ENCODE data around the gene POLR2B.
"Not testable (repeated sequence)": the region's sequence is repeated elsewhere in the genome, so short reads cannot be mapped to it uniquely, and the experiment has no call there.

Gene POLR2B

GRCh38 chr4:56978750-56979303 is at the start of gene POLR2B:
TSS of gene POLR2B (plus strand) at chr4:56978896. CDS start at chr4:56978986, 90 bp downstream.
- H3K4me3 ChIP-seq (ENCODE audit: control insufficient read depth, low read depth, low read length) = peak within 1 kb of the TSS; percentile 97
- TF ChIP-seq, protein P1, sequence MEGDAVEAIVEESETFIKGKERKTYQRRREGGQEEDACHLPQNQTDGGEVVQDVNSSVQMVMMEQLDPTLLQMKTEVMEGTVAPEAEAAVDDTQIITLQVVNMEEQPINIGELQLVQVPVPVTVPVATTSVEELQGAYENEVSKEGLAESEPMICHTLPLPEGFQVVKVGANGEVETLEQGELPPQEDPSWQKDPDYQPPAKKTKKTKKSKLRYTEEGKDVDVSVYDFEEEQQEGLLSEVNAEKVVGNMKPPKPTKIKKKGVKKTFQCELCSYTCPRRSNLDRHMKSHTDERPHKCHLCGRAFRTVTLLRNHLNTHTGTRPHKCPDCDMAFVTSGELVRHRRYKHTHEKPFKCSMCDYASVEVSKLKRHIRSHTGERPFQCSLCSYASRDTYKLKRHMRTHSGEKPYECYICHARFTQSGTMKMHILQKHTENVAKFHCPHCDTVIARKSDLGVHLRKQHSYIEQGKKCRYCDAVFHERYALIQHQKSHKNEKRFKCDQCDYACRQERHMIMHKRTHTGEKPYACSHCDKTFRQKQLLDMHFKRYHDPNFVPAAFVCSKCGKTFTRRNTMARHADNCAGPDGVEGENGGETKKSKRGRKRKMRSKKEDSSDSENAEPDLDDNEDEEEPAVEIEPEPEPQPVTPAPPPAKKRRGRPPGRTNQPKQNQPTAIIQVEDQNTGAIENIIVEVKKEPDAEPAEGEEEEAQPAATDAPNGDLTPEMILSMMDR (conservative IDR thresholded peaks at IDR 0.05; ENCODE audit: control insufficient read depth, insufficient read depth, low read depth, low read length) = no peak
- peak; percentile 94 for DNase-seq (ENCODE audit: low read depth)

DNA sequence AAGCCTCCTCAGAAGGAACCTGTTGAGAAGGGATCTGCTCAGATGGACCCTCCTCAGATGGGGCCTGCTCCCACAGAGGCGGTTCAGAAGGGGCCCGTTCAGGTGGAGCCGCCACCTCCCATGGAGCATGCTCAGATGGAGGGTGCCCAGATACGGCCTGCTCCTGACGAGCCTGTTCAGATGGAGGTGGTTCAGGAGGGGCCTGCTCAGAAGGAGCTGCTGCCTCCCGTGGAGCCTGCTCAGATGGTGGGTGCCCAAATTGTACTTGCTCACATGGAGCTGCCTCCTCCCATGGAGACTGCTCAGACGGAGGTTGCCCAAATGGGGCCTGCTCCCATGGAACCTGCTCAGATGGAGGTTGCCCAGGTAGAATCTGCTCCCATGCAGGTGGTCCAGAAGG is 48.1 kb upstream of the POLR2B start:
- H3K4me3 ChIP-seq (ENCODE audit: control insufficient read depth, low read depth, low read length) = no peak overlapping the region
- TF ChIP-seq, protein P1 (conservative IDR thresholded peaks at IDR 0.05; ENCODE audit: control insufficient read depth, insufficient read depth, low read depth, low read length) = no peak
- no peak for DNase-seq (ENCODE audit: low read depth)

DNA sequence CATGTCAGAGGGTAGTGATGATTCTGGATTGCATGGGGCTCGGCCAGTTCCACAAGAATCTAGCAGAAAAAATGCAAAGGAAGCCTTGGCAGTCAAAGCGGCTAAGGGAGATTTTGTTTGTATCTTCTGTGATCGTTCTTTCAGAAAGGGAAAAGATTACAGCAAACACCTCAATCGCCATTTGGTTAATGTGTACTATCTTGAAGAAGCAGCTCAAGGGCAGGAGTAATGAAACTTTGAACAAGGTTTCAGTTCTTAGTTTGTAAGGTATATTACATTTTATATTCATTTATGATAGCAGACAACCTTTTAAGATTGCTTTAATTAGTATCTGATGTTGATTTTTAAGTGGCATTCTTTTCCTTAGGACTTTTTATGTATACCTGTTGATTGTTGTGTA is 46.8 kb upstream of the POLR2B start:
- no peak for DNase-seq (ENCODE audit: low read depth)
- TF ChIP-seq, protein P1 (conservative IDR thresholded peaks at IDR 0.05; ENCODE audit: control insufficient read depth, insufficient read depth, low read depth, low read length) = no peak
- H3K4me3 ChIP-seq (ENCODE audit: control insufficient read depth, low read depth, low read length) = no peak overlapping the region

DNA sequence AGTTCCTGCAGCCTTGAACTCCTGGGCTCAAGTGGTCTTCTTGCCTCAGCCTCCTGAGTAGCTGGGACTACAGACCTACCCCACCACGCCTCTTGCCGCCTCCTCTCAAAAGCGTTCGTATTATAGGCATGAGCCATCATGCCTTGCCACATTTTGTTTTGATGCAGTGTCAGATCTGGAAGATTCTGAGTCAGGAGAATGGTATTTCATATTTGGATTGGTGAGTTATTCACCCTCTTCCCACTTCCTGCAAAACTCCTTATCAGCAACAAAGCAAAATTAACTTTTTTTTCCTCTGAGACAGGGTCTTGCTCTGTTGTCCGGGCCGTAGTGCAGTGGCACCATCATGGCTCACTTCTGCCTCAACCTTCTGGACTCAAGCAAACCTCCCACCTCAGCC is 41.4 kb upstream of the POLR2B start:
- no peak overlapping the region for H3K4me3 ChIP-seq (ENCODE audit: control insufficient read depth, low read depth, low read length)
- DNase-seq (ENCODE audit: low read depth) = peak; percentile 80
- TF ChIP-seq, protein P1 (conservative IDR thresholded peaks at IDR 0.05; ENCODE audit: control insufficient read depth, insufficient read depth, low read depth, low read length) = no peak

GRCh38 chr4:56939826-56940225 is 38.9 kb upstream of the POLR2B start:
- H3K4me3 ChIP-seq (ENCODE audit: control insufficient read depth, low read depth, low read length); DNase-seq (ENCODE audit: low read depth): not testable (repeated sequence)

DNA sequence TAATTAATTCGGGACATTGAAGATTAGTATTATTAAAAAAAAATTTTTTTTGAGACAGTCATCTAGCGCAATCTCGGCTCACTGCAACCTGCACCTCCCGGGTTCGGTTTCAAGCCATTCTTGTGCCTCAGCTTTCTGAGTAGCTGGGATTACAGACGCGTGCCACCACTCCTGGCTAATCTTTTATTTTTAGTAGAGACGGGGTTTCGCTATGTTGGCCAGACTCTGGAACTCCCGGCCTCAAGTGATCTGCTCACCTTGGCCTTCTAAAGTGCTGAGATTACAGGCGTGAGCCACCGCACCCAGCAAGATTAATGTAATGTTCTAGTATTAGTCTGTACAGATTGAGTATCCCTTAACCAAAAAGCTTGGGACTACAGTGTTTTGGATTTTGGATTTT is 38.3 kb upstream of the POLR2B start:
- H3K4me3 ChIP-seq (ENCODE audit: control insufficient read depth, low read depth, low read length) = no peak overlapping the region
- TF ChIP-seq, protein P1 (conservative IDR thresholded peaks at IDR 0.05; ENCODE audit: control insufficient read depth, insufficient read depth, low read depth, low read length) = no peak
- DNase-seq (ENCODE audit: low read depth) = no peak

GRCh38 chr4:56940971-56941370 is 37.7 kb upstream of the POLR2B start:
- TF ChIP-seq, protein P1 (conservative IDR thresholded peaks at IDR 0.05; ENCODE audit: control insufficient read depth, insufficient read depth, low read depth, low read length) = no peak
- no peak for DNase-seq (ENCODE audit: low read depth)

More at GRCh38 chr4:56940971-56941370, 37.7 kb upstream of the POLR2B start:
- no peak overlapping the region for H3K4me3 ChIP-seq (ENCODE audit: control insufficient read depth, low read depth, low read length)

All from fibroblast of mammary gland (primary cell).